HepG2 (cell line): ENCODE results near the gene TEDC2. TPM values are rescaled to one million over a fixed set of nuclear protein-coding genes. Genes with fewer than 3 reads are reported as not detected.
A peak's percentile ranks its signal among the peaks of the same experiment; 100 is the strongest.

ENCODE experiments used
- ATAC-seq: fragments of 200-7000 bp; cut with Tn5 transposase; 3 replicates; pipeline ENCODE4 v1.9.1; 2020; ENCODE audit warnings: mild to moderate bottlenecking, moderate library complexity
- BruUV-seq: library from RNA; stranded (reverse); fragments of 400-500 nt; replicated peaks from 2 replicates; lab custom pipeline; 2021; lab: Mats Ljungman, UMichigan
- CTCF ChIA-PET: fragments of 300-600 bp; formaldehyde crosslinking; extraction: SDS; loops from one replicate; lab custom pipeline; 2021; ENCODE audit warnings: low total read pairs, inconsistent platforms, low intra/inter-chr PET ratio; lab: Yijun Ruan, JAX
- POLR2A ChIA-PET: fragments of 350-600 bp; sonication (Branson Sonifier 250); formaldehyde crosslinking; loops from one replicate; lab custom pipeline; 2020; ENCODE audit warnings: antibody characterized with exemption, inconsistent platforms; lab: Yijun Ruan, JAX
- DNase-seq: peaks from one replicate; pipeline ENCODE4 v3.0.0-alpha.2; 2015; ENCODE audit warnings: low spot score
- FAIRE-seq: peaks from 3 replicates; lab custom pipeline; 2011; peaks lifted over from hg19 to GRCh38; lab: Jason Lieb, UNC
- H2AFZ ChIP-seq: one replicate; pipeline ENCODE4 v1.6.1; 2011; ENCODE audit warnings: low read length, inconsistent platforms
- H3K27ac ChIP-seq: fragments of 300-600 bp; 3 replicates; pipeline ENCODE4 v1.8.0; 2011; ENCODE audit warnings: mixed run types, mild to moderate bottlenecking, mixed read lengths, low read length, inconsistent platforms; ENCODE audit not compliant: insufficient read depth; ENCODE audit errors: extremely low read length
- H3K27me3 ChIP-seq, 2 experiments: fragments of 200-600 bp in 1 of 2; 2 replicates in 1 of 2; 3 replicates in 1 of 2; pipeline versions ENCODE4 v1.6.0 to v1.8.0; 2011; ENCODE audit warnings: low read length in 2 of 2, mild to moderate bottlenecking in 2 of 2, moderate library complexity in 2 of 2, inconsistent platforms in 1 of 2; ENCODE audit not compliant: insufficient read depth in 2 of 2, control insufficient read depth in 1 of 2
- H3K36me3 ChIP-seq, 2 experiments: fragments of 200-600 bp in 1 of 2; replicated peaks in 1 of 2; 2 replicates in 1 of 2; 3 replicates in 1 of 2; pipeline versions ENCODE4 v1.5.1 to v1.8.0; 2011; ENCODE audit warnings: low read length in 2 of 2, inconsistent platforms in 1 of 2; ENCODE audit not compliant: insufficient read depth in 2 of 2, control insufficient read depth in 1 of 2
- H3K4me1 ChIP-seq: 2 replicates; pipeline ENCODE4 v1.5.1; 2012; ENCODE audit warnings: low read length, inconsistent platforms; ENCODE audit not compliant: insufficient read depth
- H3K4me2 ChIP-seq: 2 replicates; pipeline ENCODE4 v1.6.0; 2011; ENCODE audit warnings: low read depth, low read length, inconsistent platforms
- H3K4me3 ChIP-seq, 3 experiments: fragments of 200-600 bp in 1 of 3; sonication (generic), shearing (Covaris generic) in 1 of 3; replicated peaks in 1 of 3; 2 replicates each; pipeline ENCODE4 v1.5.1; 2011 to 2016; ENCODE audit warnings: low read length in 3 of 3, inconsistent platforms in 2 of 3, low read depth in 2 of 3, mild to moderate bottlenecking in 2 of 3, control low read depth in 1 of 3, mixed read lengths in 1 of 3; ENCODE audit not compliant: insufficient read depth in 1 of 3
- H3K79me2 ChIP-seq: one replicate; pipeline ENCODE4 v1.6.1; 2011; ENCODE audit warnings: low read length, inconsistent platforms; ENCODE audit not compliant: insufficient read depth
- H3K9ac ChIP-seq: 2 replicates; pipeline ENCODE4 v1.6.0; 2011; ENCODE audit warnings: mild to moderate bottlenecking, low read depth, low read length, inconsistent platforms; ENCODE audit not compliant: insufficient read depth
- H3K9me3 ChIP-seq: 2 replicates; pipeline ENCODE4 v1.5.1; 2012; ENCODE audit warnings: mild to moderate bottlenecking, low read length
- H4K20me1 ChIP-seq: 2 replicates; pipeline ENCODE4 v1.6.0; 2011; ENCODE audit warnings: inconsistent platforms, mild to moderate bottlenecking, low read length, moderate library complexity; ENCODE audit not compliant: insufficient read depth
- CAMTA2 ChIP-seq: sonication (generic); formaldehyde crosslinking; IDR thresholded peaks from 2 replicates; pipeline ENCODE4 v1.4.0; 2020; ENCODE audit warnings: mild to moderate bottlenecking, missing genetic modification reagents, borderline replicate concordance
- CBX5 ChIP-seq: sonication (generic); formaldehyde crosslinking; IDR thresholded peaks from 2 replicates; pipeline ENCODE4 v1.4.0; 2020; ENCODE audit warnings: missing genetic modification reagents, borderline replicate concordance
- EZH2 ChIP-seq: conservative IDR thresholded peaks from 2 replicates; pipeline ENCODE4 v1.6.1; 2012; ENCODE audit warnings: mild to moderate bottlenecking, low read depth, low read length, moderate library complexity
- KDM2A ChIP-seq: sonication (generic); formaldehyde crosslinking; IDR thresholded peaks from 2 replicates; pipeline ENCODE4 v1.4.0; 2020; ENCODE audit warnings: low read depth, missing genetic modification reagents, borderline replicate concordance
- RFXANK ChIP-seq: IDR thresholded peaks from 2 replicates; pipeline ENCODE4 v1.6.1; 2016
- SIN3B ChIP-seq: fragments of 150-350 bp; IDR thresholded peaks from 2 replicates; pipeline ENCODE4 v1.6.1; 2014; ENCODE audit warnings: low read length
- TGIF2 ChIP-seq: IDR thresholded peaks from 2 replicates; pipeline ENCODE4 v1.6.1; 2016; ENCODE audit warnings: control low read depth, missing compliant biosample characterization
- YEATS2 ChIP-seq: sonication (generic); formaldehyde crosslinking; IDR thresholded peaks from 2 replicates; pipeline ENCODE4 v1.4.0; 2020; ENCODE audit warnings: missing genetic modification reagents, borderline replicate concordance
- ZNF644 ChIP-seq: IDR thresholded peaks from 2 replicates; pipeline ENCODE4 v1.6.1; 2016; ENCODE audit warnings: low read depth
- ZSCAN22 ChIP-seq: sonication (generic); formaldehyde crosslinking; IDR thresholded peaks from 2 replicates; pipeline ENCODE4 v1.4.0; 2020; ENCODE audit warnings: mild to moderate bottlenecking, missing genetic modification reagents
- WGBS: methylation state at CpG from one replicate; pipeline ENCODE4 v1.1.6; 2017; ENCODE audit warnings: low lambda C conversion rate; 5-methylcytosine and 5-hydroxymethylcytosine counted together
- in situ Hi-C: cut with HindIII; loops from 2 replicates; pipeline ENCODE4 v1.10.0; 2017; ENCODE audit warnings: low pct_unique_long_range_greater_than_20kb; ENCODE audit not compliant: extremely low pct_ligation_motif_present
- intact Hi-C: fragments of 100-400 bp; cut with micrococcal nuclease; formaldehyde crosslinking; loops from one replicate; pipeline ENCODE4 v1.10.0; 2022; ENCODE audit not compliant: unreplicated experiment
- polyA plus RNA-seq, 8 experiments: library from polyadenylated mRNA; depleted of rRNA in 3 of 8; stranded (reverse) in 7 of 8; unstranded in 1 of 8; fragments of >200 nt; fragmentation: Illumina TruSeq in 4 of 8; extraction: Trizol in 4 of 8; gene quantifications; 2 replicates each; pipeline versions ENCODE4 v1.2.1 to v1.2.3, GENCODE V29; 2011 to 2016; ENCODE audit warnings: low read depth in 4 of 8, missing spikeins in 1 of 8, mixed read lengths in 1 of 8; ENCODE audit not compliant: insufficient read depth in 1 of 8
- total RNA-seq, 5 experiments: library from RNA; depleted of rRNA; stranded (reverse); fragments of >200 nt; fragmentation: Illumina TruSeq; extraction: Trizol; gene quantifications; 2 replicates each; pipeline ENCODE4 v1.2.3, GENCODE V29; 2016; ENCODE audit warnings: low read depth in 1 of 5
- TF ChIP-seq, protein P1 (sequence below): sonication (generic); formaldehyde crosslinking; IDR thresholded peaks from 2 replicates; pipeline ENCODE4 v1.8.1; 2023; ENCODE audit warnings: mild to moderate bottlenecking, missing genetic modification reagents, borderline replicate concordance
- TF ChIP-seq, protein P2 (sequence below): sonication (generic); formaldehyde crosslinking; IDR thresholded peaks from 2 replicates; pipeline ENCODE4 v1.8.0; 2022; ENCODE audit warnings: low read depth, missing genetic modification reagents
- TF ChIP-seq, protein P3 (sequence below): sonication (generic); formaldehyde crosslinking; IDR thresholded peaks from 2 replicates; pipeline ENCODE4 v1.5.0; 2020; ENCODE audit warnings: missing genetic modification reagents, mild to moderate bottlenecking, borderline replicate concordance

Gene TEDC2
- total and polyA plus RNA-seq, 2 of the 13 experiments (the other 11 are each of a cell fraction or from before 2014, with no cell fraction given): 6.2 to 24.4 TPM

DNA sequence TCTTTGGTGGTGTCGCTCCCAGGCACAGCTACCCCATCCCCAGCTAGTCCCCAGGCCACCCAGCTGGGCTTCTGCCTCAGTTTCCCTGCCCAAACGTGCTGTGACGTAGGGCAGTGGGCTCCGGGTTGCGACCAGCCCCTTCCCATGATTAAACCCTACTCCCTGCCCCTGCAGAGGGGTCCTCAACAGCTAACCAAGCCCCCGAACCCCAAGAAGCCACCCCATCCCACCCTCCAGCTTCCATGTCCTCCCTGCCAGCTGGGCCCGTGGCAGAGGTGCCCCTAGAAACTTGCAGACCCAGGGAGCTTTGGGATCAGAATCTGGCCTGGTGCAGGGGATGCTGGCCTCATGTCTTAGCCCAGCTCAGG is 10.3 kb downstream of the TEDC2 start:
- no peak for DNase-seq
- WGBS: 50% methylated on average over 2 of the region's 7 CpGs
- H3K9ac ChIP-seq: no peak overlapping the region
- POLR2A ChIA-PET: interaction anchor here (1.3 kb wide), 1 partner anchor 40 kb away, joined by 3 read pairs; no protein-coding TSS in a partner anchor
- H3K4me3 ChIP-seq: no peak overlapping the region
- no peaks in the 10 kb centered on the region for H3K9me3 ChIP-seq
- no peaks in the 10 kb centered on the region for H3K79me2 ChIP-seq
- no peaks in the 10 kb centered on the region; the same call in 1 of the 2 replicates for H4K20me1 ChIP-seq
- peaks cover 51% of the 10 kb centered on the region for H3K4me1 ChIP-seq
- no peak overlapping the region for H2AFZ ChIP-seq
- intact Hi-C loops: loop anchor here (5.0 kb wide), 1 partner anchor 38 kb away; no protein-coding TSS in a partner anchor
- no peak for ATAC-seq
- H3K27me3 ChIP-seq: peaks cover 8 to 25% of the 10 kb centered on the region in 2 experiments
- H3K27ac ChIP-seq: no peak overlapping the region
- FAIRE-seq: no peak
- CTCF ChIA-PET: no interaction called here
- no peak for TF ChIP-seq KDM2A (CRISPR knock-in tag)
- TF ChIP-seq, all 625 proteins: peak for 0
- peak overlapping the region; percentile 89; the same call in 1 of the 2 replicates for H3K4me2 ChIP-seq
- BruUV-seq: no TSS peak
- in situ Hi-C loops: no loop called here
- no peaks in the 10 kb centered on the region for H3K36me3 ChIP-seq

DNA sequence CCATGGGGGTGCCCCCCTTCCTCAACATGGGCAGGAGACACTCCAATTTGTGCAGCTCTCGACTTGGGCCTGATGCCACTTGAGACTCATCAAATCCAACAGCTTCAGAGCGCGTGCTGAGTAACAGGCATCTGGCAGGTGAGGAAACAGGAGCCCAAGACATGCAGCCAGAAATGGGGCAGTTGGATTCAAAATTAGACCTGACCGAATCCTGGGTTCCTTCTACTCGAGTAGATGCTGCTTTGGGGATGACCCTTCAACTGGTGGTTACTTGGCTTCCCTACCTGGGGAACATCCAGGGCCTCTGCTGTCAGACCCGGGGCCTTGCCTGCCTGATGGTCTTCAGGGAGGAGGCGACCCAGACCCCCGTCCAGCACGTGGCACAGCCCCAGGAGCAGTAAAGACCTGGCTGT is 10.7 kb downstream of the TEDC2 start:
- no peaks in the 10 kb centered on the region for H3K79me2 ChIP-seq
- H3K4me2 ChIP-seq: peak overlapping the region; percentile 89; the same call in 1 of the 2 replicates
- FAIRE-seq: no peak
- in situ Hi-C loops: no loop called here
- BruUV-seq: no TSS peak
- ATAC-seq: no peak
- peaks cover 8 to 25% of the 10 kb centered on the region in 2 experiments for H3K27me3 ChIP-seq
- no peaks in the 10 kb centered on the region; the same call in 1 of the 2 replicates for H4K20me1 ChIP-seq
- no peaks in the 10 kb centered on the region for H3K36me3 ChIP-seq
- ChIA-PET POLR2A (interaction anchor here (1.3 to 1.4 kb wide), 2 partner anchors 11 to 40 kb away, joined by 3 to 4 read pairs; partner anchors contain the start of gene TEDC2), CTCF (no interaction called here)
- H3K4me3 ChIP-seq: peak overlapping the region; percentile 26 to 85 (median 38); a peak in 4 of 6 replicates
- peaks cover 52% of the 10 kb centered on the region for H3K4me1 ChIP-seq
- no peaks in the 10 kb centered on the region for H3K9me3 ChIP-seq
- WGBS: 40% methylated on average over 3 of the region's 9 CpGs
- no peak overlapping the region for H3K9ac ChIP-seq
- DNase-seq: no peak
- no peak overlapping the region for H3K27ac ChIP-seq
- H2AFZ ChIP-seq: no peak overlapping the region
- intact Hi-C loops: loop anchor here (5.0 kb wide), 1 partner anchor 38 kb away; no protein-coding TSS in a partner anchor
- TF ChIP-seq EZH2 (peak; percentile 68; the same call in 1 of the 2 replicates), ZSCAN22 (CRISPR knock-in tag) (peak; percentile 87), CAMTA2 (CRISPR knock-in tag) (0 out of 2 replicates have a peak, but pooled peaks have one; percentile 27), TGIF2 (CRISPR knock-in tag) (no peak), SIN3B (no peak), ZNF644 (no peak), YEATS2 (CRISPR knock-in tag) (no peak), CBX5 (no peak), RFXANK (no peak)
- TF ChIP-seq, protein P1, sequence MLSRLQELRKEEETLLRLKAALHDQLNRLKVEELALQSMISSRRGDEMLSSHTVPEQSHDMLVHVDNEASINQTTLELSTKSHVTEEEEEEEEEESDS (CRISPR knock-in tag): no peak
- TF ChIP-seq, protein P2, sequence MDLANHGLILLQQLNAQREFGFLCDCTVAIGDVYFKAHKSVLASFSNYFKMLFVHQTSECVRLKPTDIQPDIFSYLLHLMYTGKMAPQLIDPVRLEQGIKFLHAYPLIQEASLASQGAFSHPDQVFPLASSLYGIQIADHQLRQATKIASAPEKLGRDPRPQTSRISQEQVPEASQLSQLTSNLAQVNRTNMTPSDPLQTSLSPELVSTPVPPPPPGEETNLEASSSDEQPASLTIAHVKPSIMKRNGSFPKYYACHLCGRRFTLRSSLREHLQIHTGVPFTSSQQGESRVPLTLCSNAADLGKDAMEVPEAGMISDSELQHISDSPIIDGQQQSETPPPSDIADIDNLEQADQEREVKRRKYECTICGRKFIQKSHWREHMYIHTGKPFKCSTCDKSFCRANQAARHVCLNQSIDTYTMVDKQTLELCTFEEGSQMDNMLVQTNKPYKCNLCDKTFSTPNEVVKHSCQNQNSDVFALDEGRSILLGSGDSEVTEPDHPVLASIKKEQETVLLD (CRISPR knock-in tag): no peak
- TF ChIP-seq, protein P3, sequence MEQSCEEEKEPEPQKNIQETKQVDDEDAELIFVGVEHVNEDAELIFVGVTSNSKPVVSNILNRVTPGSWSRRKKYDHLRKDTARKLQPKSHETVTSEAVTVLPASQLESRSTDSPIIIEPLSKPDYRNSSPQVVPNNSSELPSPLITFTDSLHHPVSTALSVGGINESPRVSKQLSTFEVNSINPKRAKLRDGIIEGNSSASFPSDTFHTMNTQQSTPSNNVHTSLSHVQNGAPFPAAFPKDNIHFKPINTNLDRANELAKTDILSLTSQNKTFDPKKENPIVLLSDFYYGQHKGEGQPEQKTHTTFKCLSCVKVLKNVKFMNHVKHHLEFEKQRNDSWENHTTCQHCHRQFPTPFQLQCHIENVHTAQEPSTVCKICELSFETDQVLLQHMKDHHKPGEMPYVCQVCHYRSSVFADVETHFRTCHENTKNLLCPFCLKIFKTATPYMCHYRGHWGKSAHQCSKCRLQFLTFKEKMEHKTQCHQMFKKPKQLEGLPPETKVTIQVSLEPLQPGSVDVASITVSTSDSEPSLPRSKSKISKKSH (CRISPR knock-in tag): no peak
